WERI-Rb-1 (cell line): ENCODE data around the gene SRGAP3.

Source experiments
- DNase-seq: peaks from one replicate; pipeline ENCODE4 v3.0.0-alpha.2; 2020
- H3K27ac ChIP-seq: fragments of 250-450 bp; sonication (Bioruptor Pico); 2 replicates; pipeline ENCODE4 v1.5.1; 2020; ENCODE audit warnings: mild to moderate bottlenecking, moderate library complexity
- H3K27me3 ChIP-seq: fragments of 250-450 bp; sonication (Bioruptor Pico); 2 replicates; pipeline ENCODE4 v1.5.1; 2021; ENCODE audit warnings: mild to moderate bottlenecking, low read depth, moderate library complexity; ENCODE audit not compliant: insufficient read depth, severe bottlenecking
- H3K36me3 ChIP-seq: fragments of 250-450 bp; sonication (Bioruptor Pico); 2 replicates; pipeline ENCODE4 v1.5.1; 2020; ENCODE audit warnings: mild to moderate bottlenecking, moderate library complexity
- H3K4me3 ChIP-seq: 2 replicates; pipeline ENCODE4 v1.5.1; 2011; ENCODE audit warnings: low read depth, mild to moderate bottlenecking, control low read depth, low read length
- H3K9me3 ChIP-seq: fragments of 250-450 bp; sonication (Bioruptor Pico); 2 replicates; pipeline ENCODE4 v1.5.1; 2021; ENCODE audit warnings: mild to moderate bottlenecking, moderate library complexity; ENCODE audit not compliant: severe bottlenecking
- CTCF ChIP-seq: IDR thresholded peaks from 2 replicates; pipeline ENCODE4 v1.5.1; 2011; ENCODE audit warnings: low read depth, mild to moderate bottlenecking, control low read depth, inconsistent platforms, low read length

Gene SRGAP3

GRCh38 chr3:9203317-9203716, 46.1 kb downstream of the SRGAP3 start:
- no peak for DNase-seq
- no peaks in the 10 kb centered on the region for H3K27me3 ChIP-seq
- no peak overlapping the region for H3K27ac ChIP-seq
- no peaks in the 10 kb centered on the region for H3K36me3 ChIP-seq
- no peaks in the 10 kb centered on the region for H3K9me3 ChIP-seq
- TF ChIP-seq CTCF, result no peak
- H3K4me3 ChIP-seq, result no peak overlapping the region

DNA sequence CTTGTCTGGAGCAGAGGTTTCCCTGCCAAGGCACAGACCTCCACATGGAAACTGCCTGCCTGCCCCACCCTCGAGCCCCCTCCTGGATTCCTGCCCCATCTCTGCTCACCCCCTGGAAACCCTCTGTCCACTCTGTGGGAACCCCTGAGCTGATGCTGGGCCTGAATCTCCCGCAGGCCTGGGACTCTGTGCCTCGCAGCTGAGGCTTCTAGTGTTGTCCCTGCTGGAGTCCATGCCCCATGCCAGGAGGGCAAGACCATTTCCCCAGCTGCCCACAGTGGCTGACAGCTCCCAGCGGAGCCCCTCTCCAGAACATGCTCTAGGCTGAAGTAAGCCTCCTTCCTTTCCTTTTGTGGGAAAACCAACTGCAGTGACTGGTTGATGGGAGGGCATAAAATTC, 46.9 kb downstream of the SRGAP3 start:
- Histone ChIP-seq H3K36me3 (no peaks in the 10 kb centered on the region), H3K27me3 (no peaks in the 10 kb centered on the region), H3K27ac (no peak overlapping the region), H3K9me3 (no peaks in the 10 kb centered on the region), H3K4me3 (no peak overlapping the region)
- no peak for DNase-seq
- TF ChIP-seq CTCF, result no peak

- H3K27ac ChIP-seq, result no peak overlapping the region
- no peaks in the 10 kb centered on the region for H3K36me3 ChIP-seq
- H3K9me3 ChIP-seq, result no peaks in the 10 kb centered on the region
- no peaks in the 10 kb centered on the region for H3K27me3 ChIP-seq
- DNase-seq, result no peak
- no peak overlapping the region for H3K4me3 ChIP-seq
- TF ChIP-seq CTCF, result no peak
These were observed 47.5 kb downstream of the SRGAP3 start for GRCh38 chr3:9201955-9202354.

GRCh38 chr3:9201266-9201665, 48.2 kb downstream of the SRGAP3 start:
- no peak overlapping the region for H3K27ac ChIP-seq
- peak; percentile 35 for DNase-seq
- H3K4me3 ChIP-seq, result no peak overlapping the region
- TF ChIP-seq CTCF, result peak; percentile 28; the same call in 1 of the 2 replicates
- H3K36me3 ChIP-seq, result no peaks in the 10 kb centered on the region
- no peaks in the 10 kb centered on the region for H3K9me3 ChIP-seq
- no peaks in the 10 kb centered on the region for H3K27me3 ChIP-seq

- DNase-seq, result no peak
- Histone ChIP-seq H3K36me3 (no peaks in the 10 kb centered on the region), H3K9me3 (no peaks in the 10 kb centered on the region), H3K27me3 (no peaks in the 10 kb centered on the region), H3K4me3 (no peak overlapping the region), H3K27ac (no peak overlapping the region)
- TF ChIP-seq CTCF, result no peak
These were observed 49.7 kb downstream of the SRGAP3 start for GRCh38 chr3:9199775-9200174.

- Histone ChIP-seq H3K4me3 (no peak overlapping the region), H3K9me3 (no peaks in the 10 kb centered on the region), H3K36me3 (no peaks in the 10 kb centered on the region), H3K27me3 (no peaks in the 10 kb centered on the region), H3K27ac (no peak overlapping the region)
- no peak for TF ChIP-seq CTCF
- no peak for DNase-seq
These were observed 50.5 kb downstream of the SRGAP3 start for GRCh38 chr3:9198899-9199335.
